Gastroesophageal sphincter (tissue), 3 donors: ENCODE measurements around the gene RNU6-7.

Source experiments
- CTCF ChIP-seq, 4 experiments: fragments of 200-600 bp in 2 of 4; fragments of 450-650 bp in 2 of 4; sonication (generic) in 1 of 4; IDR thresholded peaks; one replicate each; pipeline ENCODE4 v1.5.1; 2017 to 2019; ENCODE audit warnings: antibody characterized with exemption in 4 of 4, mild to moderate bottlenecking in 2 of 4, moderate library complexity in 2 of 4
- EP300 ChIP-seq: sonication (generic); formaldehyde crosslinking; IDR thresholded peaks from one replicate; pipeline ENCODE4 v1.6.1; 2017; ENCODE audit warnings: antibody characterized with exemption, mild to moderate bottlenecking
- POLR2A ChIP-seq, 2 donors: fragments of 450-650 bp; IDR thresholded peaks; one replicate each; pipeline ENCODE4 v1.6.1; 2017; ENCODE audit warnings: antibody characterized with exemption in 2 of 2, mild to moderate bottlenecking in 2 of 2, moderate library complexity in 1 of 2
- POLR2AphosphoS5 ChIP-seq: sonication (generic); formaldehyde crosslinking; IDR thresholded peaks from one replicate; pipeline ENCODE4 v1.6.1; 2017; ENCODE audit warnings: antibody characterized with exemption

GRCh38 chr14:32183151-32184058 lies 18.4 kb upstream of the RNU6-7 start:
- TF ChIP-seq CTCF (IDR thresholded peaks at IDR 0.05) (no peak), POLR2AphosphoS5 (no peak), POLR2A (IDR thresholded peaks at IDR 0.05) (no peak), EP300 (no peak)
